ENCODE measurements around the gene EYA4. TPM values are rescaled to one million over a fixed set of nuclear protein-coding genes. Genes with fewer than 3 reads are reported as not detected.

The EYA4 gene
- total RNA-seq, 1 experiment from 2014 or later: 44.5 TPM

GRCh38 chr6:133333852-133334251, 92.7 kb downstream of the EYA4 start:
- H3K4me1 ChIP-seq: no peaks in the 10 kb centered on the region
- no peak for DNase-seq

DNA sequence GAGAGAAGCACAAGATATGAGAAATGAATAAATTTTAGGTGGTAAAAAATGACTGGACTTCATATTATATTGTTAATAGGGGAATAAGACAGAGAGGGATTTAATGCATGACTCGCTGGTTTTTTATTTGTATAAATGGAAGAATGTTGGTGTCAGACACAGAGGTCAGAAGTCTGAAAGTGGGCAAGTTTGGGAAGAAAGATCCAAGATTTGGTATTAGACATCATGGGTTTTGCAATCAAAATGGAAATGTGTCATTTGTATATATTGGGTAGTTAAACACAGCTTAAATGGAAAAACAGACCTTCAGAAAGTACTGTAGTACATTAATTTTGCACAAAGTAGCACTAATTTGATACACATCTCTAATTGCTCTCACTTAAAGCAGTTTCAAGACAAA, 96.2 kb downstream of the EYA4 start:
- no peak overlapping the region for H3K4me3 ChIP-seq
- no peaks in the 10 kb centered on the region for H3K27me3 ChIP-seq
- H3K9me3 ChIP-seq (replicated peaks): no peaks in the 10 kb centered on the region
- no peak for DNase-seq
- H3K27ac ChIP-seq: no peak overlapping the region
- H3K4me1 ChIP-seq: no peaks in the 10 kb centered on the region
- no peaks in the 10 kb centered on the region for H3K36me3 ChIP-seq

More at GRCh38 chr6:133333852-133334251, 92.7 kb downstream of the EYA4 start:
- Histone ChIP-seq H3K4me3 (no peak overlapping the region), H3K36me3 (no peaks in the 10 kb centered on the region), H3K9me3 (replicated peaks) (no peaks in the 10 kb centered on the region), H3K27me3 (no peaks in the 10 kb centered on the region), H3K27ac (no peak overlapping the region)

GRCh38 chr6:133339543-133340384, 98.6 kb downstream of the EYA4 start:
- H3K9me3 ChIP-seq (replicated peaks): no peaks in the 10 kb centered on the region
- no peaks in the 10 kb centered on the region for H3K4me1 ChIP-seq
- H3K27ac ChIP-seq: no peak overlapping the region
- H3K4me3 ChIP-seq: no peak overlapping the region
- H3K27me3 ChIP-seq: no peaks in the 10 kb centered on the region
- H3K36me3 ChIP-seq: no peaks in the 10 kb centered on the region
- DNase-seq: no peak

GRCh38 chr6:133340557-133340956, 99.4 kb downstream of the EYA4 start:
- H3K4me3 ChIP-seq: no peak overlapping the region
- no peaks in the 10 kb centered on the region for H3K9me3 ChIP-seq (replicated peaks)
- no peaks in the 10 kb centered on the region for H3K27me3 ChIP-seq
- no peak overlapping the region for H3K27ac ChIP-seq
- H3K4me1 ChIP-seq: no peaks in the 10 kb centered on the region
- no peaks in the 10 kb centered on the region for H3K36me3 ChIP-seq
- DNase-seq: no peak

DNA sequence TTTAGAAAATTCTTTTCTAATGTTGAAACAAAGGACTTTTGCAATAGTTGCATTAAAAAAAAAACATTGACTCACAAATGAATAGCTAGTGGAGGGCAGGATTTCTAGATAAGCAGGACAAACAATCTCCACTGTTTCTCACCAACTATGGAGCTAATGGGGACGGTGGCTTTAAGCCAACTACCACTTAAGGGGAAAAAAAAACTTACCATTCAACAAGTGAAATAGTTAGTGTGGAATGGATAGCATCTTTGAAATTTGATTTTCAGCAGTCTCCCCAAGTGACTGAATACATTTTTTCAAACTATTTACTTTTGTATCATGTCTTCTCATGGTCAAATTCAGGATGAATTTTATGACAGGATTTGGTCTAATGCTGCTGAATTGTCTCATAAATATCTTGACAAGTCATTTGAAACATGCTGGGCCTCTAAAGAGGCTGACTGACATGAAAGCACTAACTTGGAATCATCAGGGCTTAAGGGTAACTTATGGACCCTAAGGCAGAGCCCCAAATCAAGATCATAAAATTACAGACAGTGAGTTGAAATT, 100.5 kb downstream of the EYA4 start:
- no peak overlapping the region for H3K4me3 ChIP-seq
- no peaks in the 10 kb centered on the region for H3K4me1 ChIP-seq
- H3K36me3 ChIP-seq: no peaks in the 10 kb centered on the region
- H3K9me3 ChIP-seq (replicated peaks): no peaks in the 10 kb centered on the region
- H3K27ac ChIP-seq: no peak overlapping the region
- peak in 1 of 2 experiments; percentile 37 for DNase-seq
- no peaks in the 10 kb centered on the region for H3K27me3 ChIP-seq

DNA sequence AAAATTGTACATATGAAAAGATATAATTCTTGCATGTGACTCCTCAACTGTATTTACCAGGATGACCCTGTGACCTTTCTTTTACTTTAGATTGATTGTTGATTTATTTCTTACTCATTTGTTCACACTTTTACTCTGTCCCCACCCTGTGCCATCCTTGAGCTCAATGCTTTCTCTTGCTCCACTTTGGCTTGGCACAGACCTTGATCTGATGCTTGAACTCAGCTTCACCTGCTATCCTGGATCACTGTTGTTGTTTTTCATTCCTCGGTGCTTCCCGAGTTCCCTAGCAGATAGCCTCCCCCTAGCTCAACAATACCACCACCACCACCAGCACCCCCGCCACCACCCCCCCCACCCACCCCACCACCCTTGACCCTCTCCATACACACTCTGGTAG, 102.1 kb downstream of the EYA4 start:
- no peaks in the 10 kb centered on the region for H3K4me1 ChIP-seq
- no peak overlapping the region for H3K27ac ChIP-seq
- no peak overlapping the region for H3K4me3 ChIP-seq
- no peaks in the 10 kb centered on the region for H3K9me3 ChIP-seq (replicated peaks)
- H3K36me3 ChIP-seq: no peaks in the 10 kb centered on the region
- no peak for DNase-seq
- H3K27me3 ChIP-seq: no peaks in the 10 kb centered on the region

GRCh38 chr6:133348846-133349245, 107.7 kb downstream of the EYA4 start:
- DNase-seq: no peak
- Histone ChIP-seq H3K4me3 (no peak overlapping the region), H3K27me3 (no peaks in the 10 kb centered on the region), H3K4me1 (no peaks in the 10 kb centered on the region), H3K36me3 (no peaks in the 10 kb centered on the region), H3K9me3 (replicated peaks) (no peaks in the 10 kb centered on the region), H3K27ac (no peak overlapping the region)

DNA sequence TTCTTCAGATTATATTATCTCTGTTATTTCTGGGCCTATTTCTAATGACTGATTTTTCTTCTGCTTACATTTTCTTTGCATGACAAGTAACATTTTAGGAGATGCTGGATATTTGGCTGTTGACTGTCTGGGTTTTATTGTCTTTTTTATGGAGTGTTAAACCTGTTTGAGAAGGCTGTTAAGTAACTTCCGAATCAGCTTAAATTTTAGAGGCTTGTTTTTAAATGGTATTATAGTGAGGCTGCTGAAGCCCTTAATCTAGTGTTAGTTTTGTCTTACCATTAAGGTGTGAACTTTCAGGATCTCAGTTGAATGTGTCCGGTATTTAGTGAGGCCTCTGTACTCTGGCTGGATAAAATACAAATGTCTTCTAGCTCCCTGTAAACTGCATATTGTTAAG, 109.8 kb downstream of the EYA4 start:
- H3K9me3 ChIP-seq (replicated peaks): no peaks in the 10 kb centered on the region
- no peaks in the 10 kb centered on the region for H3K36me3 ChIP-seq
- no peak overlapping the region for H3K4me3 ChIP-seq
- H3K4me1 ChIP-seq: no peaks in the 10 kb centered on the region
- no peak for DNase-seq
- H3K27me3 ChIP-seq: no peaks in the 10 kb centered on the region
- no peak overlapping the region for H3K27ac ChIP-seq

- Histone ChIP-seq H3K27me3 (no peaks in the 10 kb centered on the region), H3K9me3 (replicated peaks) (no peaks in the 10 kb centered on the region), H3K36me3 (no peaks in the 10 kb centered on the region), H3K27ac (no peak overlapping the region), H3K4me3 (no peak overlapping the region), H3K4me1 (no peaks in the 10 kb centered on the region)
- no peak for DNase-seq
These were observed 110.9 kb downstream of the EYA4 start for GRCh38 chr6:133352046-133352445.

- no peak for DNase-seq
- Histone ChIP-seq H3K9me3 (replicated peaks) (no peaks in the 10 kb centered on the region), H3K27me3 (no peaks in the 10 kb centered on the region), H3K4me3 (no peak overlapping the region), H3K27ac (no peak overlapping the region), H3K36me3 (no peaks in the 10 kb centered on the region), H3K4me1 (peaks cover 4% of the 10 kb centered on the region; the same call in 1 of the 2 replicates)
These were observed 111.9 kb downstream of the EYA4 start for GRCh38 chr6:133353061-133353460.

- H3K36me3 ChIP-seq: 0 out of 2 replicates have a peak, but pooled peaks cover 2% of the 10 kb centered on the region
- H3K4me3 ChIP-seq: no peak overlapping the region
- H3K9me3 ChIP-seq (replicated peaks): no peaks in the 10 kb centered on the region
- H3K27me3 ChIP-seq: no peaks in the 10 kb centered on the region
- no peak for DNase-seq
- no peak overlapping the region for H3K27ac ChIP-seq
- peaks cover 7% of the 10 kb centered on the region for H3K4me1 ChIP-seq
These were observed 114.8 kb downstream of the EYA4 start for GRCh38 chr6:133355922-133356321.

DNA sequence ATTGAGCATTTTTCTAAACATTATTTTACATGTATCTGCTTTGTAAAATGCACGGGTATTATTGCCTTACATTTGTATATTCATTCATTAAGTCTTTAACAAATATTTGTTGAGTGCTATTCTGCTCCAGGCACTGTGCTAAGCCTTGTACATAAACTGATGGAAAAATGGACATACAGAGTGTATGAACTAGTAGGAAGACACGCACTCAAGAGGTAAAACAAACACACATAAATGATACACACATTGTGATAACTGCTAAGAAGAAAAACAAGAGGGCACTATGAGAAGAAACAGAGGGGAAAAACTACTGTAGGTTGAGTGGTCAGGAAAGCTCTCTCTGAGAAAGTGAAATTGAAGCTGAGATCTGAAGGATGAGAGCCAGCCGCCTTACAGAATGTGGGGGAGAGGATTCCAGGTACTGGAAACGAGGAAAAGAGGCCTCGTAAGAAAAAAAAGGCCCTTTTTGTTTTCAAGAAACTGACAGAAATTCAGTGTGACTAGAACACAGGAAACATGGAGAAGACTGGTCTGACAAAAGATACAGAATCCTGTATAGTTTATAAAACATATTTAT, 117.5 kb downstream of the EYA4 start:
- no peak for DNase-seq
- Histone ChIP-seq H3K27me3 (no peaks in the 10 kb centered on the region), H3K36me3 (0 out of 2 replicates have a peak, but pooled peaks cover 2% of the 10 kb centered on the region), H3K4me1 (peaks cover 7% of the 10 kb centered on the region), H3K4me3 (no peak overlapping the region), H3K9me3 (replicated peaks) (no peaks in the 10 kb centered on the region), H3K27ac (no peak overlapping the region)

GRCh38 chr6:133359256-133359655, 118.1 kb downstream of the EYA4 start:
- DNase-seq: no peak
- H3K4me3 ChIP-seq: no peak overlapping the region
- H3K27ac ChIP-seq: no peak overlapping the region
- no peaks in the 10 kb centered on the region for H3K27me3 ChIP-seq
- no peaks in the 10 kb centered on the region; the same call in 1 of the 2 replicates for H3K9me3 ChIP-seq (replicated peaks)
- H3K36me3 ChIP-seq: 0 out of 2 replicates have a peak, but pooled peaks cover 2% of the 10 kb centered on the region
- peaks cover 7% of the 10 kb centered on the region for H3K4me1 ChIP-seq

GRCh38 chr6:133359760-133360159, 118.6 kb downstream of the EYA4 start:
- H3K27me3 ChIP-seq: no peaks in the 10 kb centered on the region
- 0 out of 2 replicates have a peak, but pooled peaks cover 2% of the 10 kb centered on the region for H3K36me3 ChIP-seq
- peaks cover 7% of the 10 kb centered on the region for H3K4me1 ChIP-seq
- H3K9me3 ChIP-seq (replicated peaks): no peaks in the 10 kb centered on the region; the same call in 1 of the 2 replicates
- H3K27ac ChIP-seq: no peak overlapping the region
- H3K4me3 ChIP-seq: no peak overlapping the region
- no peak for DNase-seq

DNA sequence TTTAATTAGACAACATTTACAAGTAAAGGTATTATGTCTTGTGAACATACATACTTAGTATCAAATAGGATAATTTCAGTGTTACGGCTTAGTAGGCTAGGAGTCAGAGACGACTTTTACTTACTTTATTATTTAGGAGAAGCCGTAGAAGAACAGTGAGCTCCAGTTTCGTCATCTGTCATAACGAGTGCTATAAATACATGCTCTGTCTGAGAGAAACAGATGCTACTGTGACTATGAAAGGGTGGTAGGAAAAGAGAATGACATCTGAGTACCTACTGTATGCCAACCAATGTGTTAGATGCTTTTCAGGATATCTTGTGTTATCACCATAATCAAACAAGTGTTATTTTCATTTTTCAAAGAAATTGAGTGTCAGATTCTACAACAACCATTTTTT, 119.0 kb downstream of the EYA4 start:
- no peaks in the 10 kb centered on the region for H3K27me3 ChIP-seq
- 0 out of 2 replicates have a peak, but pooled peaks cover 2% of the 10 kb centered on the region for H3K36me3 ChIP-seq
- no peak for DNase-seq
- no peak overlapping the region for H3K27ac ChIP-seq
- peaks cover 7% of the 10 kb centered on the region for H3K4me1 ChIP-seq
- no peaks in the 10 kb centered on the region; the same call in 1 of the 2 replicates for H3K9me3 ChIP-seq (replicated peaks)
- no peak overlapping the region for H3K4me3 ChIP-seq
